ENCODE results near the gene PIGU.

The PIGU gene

GRCh38 chr20:34575271-34575670 is 101.6 kb downstream of the PIGU start:
- DNase-seq = no peak

- DNase-seq = no peak
Measured at GRCh38 chr20:34574861-34575260, 102.0 kb downstream of the PIGU start.

GRCh38 chr20:34574426-34574825 is 102.5 kb downstream of the PIGU start:
- no peak for DNase-seq

GRCh38 chr20:34573541-34574300 is 103.2 kb downstream of the PIGU start:
- no peak for DNase-seq

- no peak for DNase-seq
Measured at GRCh38 chr20:34571753-34572152, 105.1 kb downstream of the PIGU start.

GRCh38 chr20:34570859-34571306 is 106.0 kb downstream of the PIGU start:
- no peak for DNase-seq

GRCh38 chr20:34569598-34569997 is 107.3 kb downstream of the PIGU start:
- no peak for DNase-seq

- DNase-seq = no peak
Measured at GRCh38 chr20:34567892-34568865, 108.7 kb downstream of the PIGU start.

GRCh38 chr20:34566978-34567891 is 109.7 kb downstream of the PIGU start:
- no peak for DNase-seq

GRCh38 chr20:34564833-34565232 is 112.1 kb downstream of the PIGU start:
- no peak for DNase-seq

GRCh38 chr20:34562641-34563040 is 114.3 kb downstream of the PIGU start:
- no peak for DNase-seq

GRCh38 chr20:34561661-34562060 is 115.2 kb downstream of the PIGU start:
- DNase-seq = no peak

GRCh38 chr20:34560614-34561013 is 116.3 kb downstream of the PIGU start:
- DNase-seq = no peak

GRCh38 chr20:34560141-34560523 is 116.8 kb downstream of the PIGU start:
- no peak for DNase-seq

GRCh38 chr20:34559311-34560140 is 117.4 kb downstream of the PIGU start:
- DNase-seq = no peak

- peak; percentile 47 for DNase-seq
Measured at GRCh38 chr20:34558320-34559218, 118.3 kb downstream of the PIGU start, which contains the start of gene MAP1LC3A. Gene MAP1LC3A, plus strand, starts transcription at chr20:34558718. Its CDS starts 151 bp downstream, at chr20:34558869.

GRCh38 chr20:34557936-34558319 is 119.0 kb downstream of the PIGU start:
- no peak for DNase-seq

- no peak for DNase-seq
Measured at GRCh38 chr20:34553366-34553867, 123.5 kb downstream of the PIGU start.

- no peak for DNase-seq
Measured at GRCh38 chr20:34552569-34552968, 124.3 kb downstream of the PIGU start.

GRCh38 chr20:34549929-34550305 is 127.0 kb downstream of the PIGU start:
- DNase-seq = no peak
